ENCODE results near the gene EMD. TPM values are rescaled to one million over a fixed set of nuclear protein-coding genes. Genes with fewer than 3 reads are reported as not detected.

The EMD gene
- total and polyA plus RNA-seq, 2 of the 13 experiments (the other 11 are each of a cell fraction or from before 2014, with no cell fraction given): 14.5 to 14.9 TPM

- TF ChIP-seq ARNTL (CRISPR knock-in tag; IDR thresholded peaks at IDR 0.05) (0 out of 2 replicates have a peak, but pooled peaks have one; percentile 23), KAT8 (CRISPR knock-in tag; IDR thresholded peaks at IDR 0.05) (peak; percentile 42; the same call in 1 of the 2 replicates), KLF6 (CRISPR knock-in tag; IDR thresholded peaks at IDR 0.05) (peak; percentile 45; the same call in 1 of the 2 replicates), THAP11 (CRISPR knock-in tag; IDR thresholded peaks at IDR 0.05) (peak; percentile 67), ZNF740 (CRISPR knock-in tag; IDR thresholded peaks at IDR 0.05) (no peak), ZNF121 (CRISPR knock-in tag; IDR thresholded peaks at IDR 0.05) (peak; percentile 91), KLF13 (CRISPR knock-in tag; IDR thresholded peaks at IDR 0.05) (no peak), ZNF414 (CRISPR knock-in tag; IDR thresholded peaks at IDR 0.05) (no peak), SIX4 (CRISPR knock-in tag; IDR thresholded peaks at IDR 0.05) (0 out of 2 replicates have a peak, but pooled peaks have one; percentile 17), ZBTB40 (IDR thresholded peaks at IDR 0.05) (no peak), ZBTB40 (CRISPR knock-in tag; IDR thresholded peaks at IDR 0.05) (no peak), SPEN (CRISPR knock-in tag; IDR thresholded peaks at IDR 0.05; ENCODE audit: low read depth) (peak; percentile 65; the same call in 1 of the 2 replicates)
Observed at GRCh38 chrX:154428176-154429171, 49.4 kb downstream of the EMD start, which contains the start of gene ATP6AP1 (continued).
